Measurements from ENCODE around the gene PRDX1.

Gene PRDX1

DNA sequence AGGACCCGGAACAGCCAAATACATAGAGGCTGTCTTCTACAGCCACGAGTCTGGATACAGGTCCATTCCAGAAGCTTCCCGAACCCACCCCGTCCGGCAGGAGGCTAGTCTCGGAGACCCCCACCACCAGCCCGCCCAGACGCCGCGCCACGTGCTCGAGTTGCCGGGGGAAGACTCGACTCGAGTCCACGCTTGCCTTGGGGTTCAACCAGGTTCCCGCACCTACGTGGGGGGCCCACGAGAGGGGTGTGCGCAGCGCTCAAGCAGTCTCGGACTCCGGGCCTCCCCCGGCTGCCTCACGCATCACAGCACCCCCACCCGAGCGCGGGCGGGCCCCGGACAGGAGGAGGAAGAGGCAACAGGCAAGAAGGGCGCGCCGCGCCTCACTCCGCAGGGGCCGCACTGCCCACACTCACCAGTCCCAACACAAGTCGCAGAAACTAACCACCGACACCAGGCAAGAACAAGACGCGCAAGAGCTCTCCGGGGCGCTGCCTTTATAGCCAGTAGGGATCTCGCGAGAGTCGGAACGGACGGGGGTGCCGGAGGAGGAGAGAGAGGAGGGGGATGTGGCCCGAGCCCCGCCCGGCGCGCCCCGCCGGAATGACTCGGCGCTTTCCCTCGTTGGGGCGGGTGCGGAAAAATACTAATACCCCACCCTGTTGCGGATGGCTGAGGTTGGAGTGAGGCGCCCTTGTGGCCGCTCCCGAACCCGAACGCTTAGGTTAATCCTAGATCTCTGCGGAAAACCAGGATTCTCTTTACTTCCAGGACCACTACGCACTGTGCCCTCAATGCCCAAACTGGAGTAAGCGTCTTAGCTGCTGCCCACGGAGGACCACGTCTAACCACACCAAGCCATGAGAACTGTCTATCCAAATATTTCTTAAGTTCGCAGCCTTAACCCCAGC is at the start of gene PRDX1:
TSS of gene PRDX1 (minus strand) at position 472 of the 911 bp plus-strand sequence. CDS start 2,841 bp downstream, outside the sequence.
- peak; percentile 97 for DNase-seq

DNA sequence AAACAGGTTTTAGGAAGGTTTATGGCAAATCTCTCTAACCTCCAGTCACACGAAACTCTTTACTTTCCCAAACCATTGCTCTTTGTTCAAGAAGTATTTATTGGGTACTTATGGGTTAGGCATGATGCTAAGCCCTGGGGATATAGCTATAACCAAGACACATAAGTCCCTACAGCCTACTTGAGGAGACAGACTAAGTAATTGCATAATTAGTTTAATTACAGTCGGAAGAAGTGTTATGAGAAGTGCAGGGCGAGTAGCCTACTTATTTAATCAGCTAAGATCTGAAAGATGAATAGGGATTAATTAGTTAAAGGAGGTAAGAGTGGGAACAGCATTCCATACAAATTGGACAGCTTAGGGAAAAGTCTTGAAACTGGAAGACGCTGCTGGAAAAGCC is 48.9 kb upstream of the PRDX1 start:
- DNase-seq = no peak

DNA sequence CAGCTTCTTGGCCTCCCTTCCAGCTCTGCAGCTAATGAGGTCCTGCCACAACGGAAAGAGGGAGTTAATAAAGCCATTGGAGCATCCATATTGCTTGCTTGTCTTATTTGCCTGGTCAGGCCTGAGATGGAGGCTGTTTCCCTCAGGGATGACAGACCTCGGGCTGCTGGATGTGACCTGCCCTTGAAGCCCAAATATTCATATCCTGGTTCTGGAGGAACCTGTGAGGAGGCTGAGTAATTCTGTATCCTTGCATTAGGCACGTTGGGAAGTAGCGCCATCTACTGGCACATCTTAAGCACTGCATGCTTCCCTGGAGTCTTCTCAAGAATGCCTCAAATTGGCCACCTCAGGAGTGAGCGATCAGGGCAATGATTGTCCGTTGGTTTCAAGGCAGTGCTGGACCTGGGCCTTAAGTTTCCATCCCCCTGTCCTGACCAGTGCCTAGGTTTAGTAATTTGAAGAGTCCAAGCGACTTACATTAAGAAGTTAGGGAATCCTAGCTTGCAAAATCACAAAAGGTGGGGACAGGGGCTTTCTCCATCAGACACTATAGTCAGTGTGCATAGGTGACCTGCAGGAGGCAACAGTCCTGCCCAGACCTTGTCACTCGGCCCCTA is 48.4 kb upstream of the PRDX1 start:
- DNase-seq = peak; percentile 72

DNA sequence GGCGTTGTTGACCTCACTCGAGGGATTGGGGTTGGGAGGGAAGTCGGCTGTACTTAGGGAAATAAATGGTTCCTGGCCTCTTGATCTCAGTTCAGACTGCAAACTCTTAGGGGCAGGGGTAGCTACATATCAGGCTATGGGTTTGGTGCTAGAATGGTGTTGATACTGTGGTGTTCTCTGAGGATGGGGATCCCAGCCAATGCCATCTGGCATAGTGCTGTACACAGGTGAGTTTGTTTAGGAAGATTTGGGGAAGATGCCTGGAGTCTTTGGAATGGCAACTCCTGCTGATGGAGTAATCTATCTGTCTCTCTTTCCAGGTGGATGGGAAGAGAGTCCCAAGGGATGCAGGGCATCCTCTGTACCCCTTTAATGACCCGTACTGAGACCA is 47.9 kb upstream of the PRDX1 start:
- no peak for DNase-seq

DNA sequence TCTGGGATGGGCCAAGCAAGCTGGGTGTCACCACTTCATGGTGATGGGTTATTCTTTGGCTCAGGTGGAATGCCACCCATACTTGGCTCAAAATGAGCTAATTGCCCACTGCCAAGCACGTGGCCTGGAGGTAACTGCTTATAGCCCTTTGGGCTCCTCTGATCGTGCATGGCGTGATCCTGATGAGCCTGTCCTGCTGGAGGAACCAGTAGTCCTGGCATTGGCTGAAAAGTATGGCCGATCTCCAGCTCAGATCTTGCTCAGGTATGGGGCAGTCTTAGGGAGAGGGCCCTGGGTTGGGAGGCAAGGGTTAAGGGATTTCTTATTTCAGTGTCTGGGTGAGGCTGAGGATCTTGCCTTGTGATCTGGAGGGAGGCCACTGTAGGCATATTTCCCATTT is 46.7 kb upstream of the PRDX1 start:
- DNase-seq = no peak

DNA sequence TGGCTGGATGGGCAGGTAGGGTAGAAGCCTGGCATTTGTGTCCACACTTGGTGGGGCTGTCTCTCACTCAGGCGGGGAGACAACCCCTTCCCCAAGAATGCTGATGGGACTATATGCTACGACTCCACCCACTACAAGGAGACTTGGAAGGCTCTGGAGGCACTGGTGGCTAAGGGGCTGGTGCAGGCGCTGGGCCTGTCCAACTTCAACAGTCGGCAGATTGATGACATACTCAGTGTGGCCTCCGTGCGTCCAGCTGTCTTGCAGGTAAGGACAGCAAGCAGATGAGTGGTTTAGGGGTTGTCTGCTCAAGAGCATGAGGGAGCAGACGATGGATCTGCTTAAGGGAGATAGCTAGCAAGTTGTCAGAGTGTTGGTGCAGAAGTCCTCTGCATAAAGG is 46.2 kb upstream of the PRDX1 start:
- DNase-seq = no peak

DNA sequence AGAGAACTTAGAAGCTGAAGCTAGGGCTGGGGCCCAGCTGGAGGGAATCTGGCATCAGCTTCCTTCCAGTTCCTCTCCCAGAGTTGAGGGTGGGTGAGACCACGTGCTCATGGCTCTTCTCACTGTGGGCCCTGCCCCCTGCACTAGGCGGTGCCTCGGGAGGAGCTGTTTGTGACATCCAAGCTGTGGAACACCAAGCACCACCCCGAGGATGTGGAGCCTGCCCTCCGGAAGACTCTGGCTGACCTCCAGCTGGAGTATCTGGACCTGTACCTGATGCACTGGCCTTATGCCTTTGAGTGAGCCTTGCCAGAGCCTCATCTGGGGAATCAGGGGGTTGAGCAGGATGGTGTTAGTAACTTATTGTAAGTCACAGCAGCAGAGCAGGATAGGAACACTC is 45.0 kb upstream of the PRDX1 start:
- DNase-seq = no peak

DNA sequence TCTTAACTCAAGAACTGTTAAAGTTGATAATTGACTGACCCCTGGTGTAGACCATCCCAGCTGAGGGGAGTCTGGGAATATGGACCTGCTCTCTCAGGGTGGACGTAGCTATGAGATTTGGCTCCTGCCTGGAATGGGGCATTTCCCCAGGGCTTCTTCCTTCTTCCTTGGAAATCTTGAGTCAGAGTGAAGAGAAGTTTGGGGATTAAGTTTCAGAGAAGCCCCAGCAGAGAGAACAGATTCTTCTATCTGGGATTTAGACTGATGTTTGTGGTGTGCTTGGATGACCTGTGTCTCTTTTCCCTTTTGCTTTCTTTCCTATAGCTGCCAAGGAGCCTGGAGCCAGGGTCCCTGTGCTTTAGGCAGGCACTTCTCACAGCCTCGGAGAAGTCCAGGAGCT is 42.2 kb upstream of the PRDX1 start:
- no peak for DNase-seq

DNA sequence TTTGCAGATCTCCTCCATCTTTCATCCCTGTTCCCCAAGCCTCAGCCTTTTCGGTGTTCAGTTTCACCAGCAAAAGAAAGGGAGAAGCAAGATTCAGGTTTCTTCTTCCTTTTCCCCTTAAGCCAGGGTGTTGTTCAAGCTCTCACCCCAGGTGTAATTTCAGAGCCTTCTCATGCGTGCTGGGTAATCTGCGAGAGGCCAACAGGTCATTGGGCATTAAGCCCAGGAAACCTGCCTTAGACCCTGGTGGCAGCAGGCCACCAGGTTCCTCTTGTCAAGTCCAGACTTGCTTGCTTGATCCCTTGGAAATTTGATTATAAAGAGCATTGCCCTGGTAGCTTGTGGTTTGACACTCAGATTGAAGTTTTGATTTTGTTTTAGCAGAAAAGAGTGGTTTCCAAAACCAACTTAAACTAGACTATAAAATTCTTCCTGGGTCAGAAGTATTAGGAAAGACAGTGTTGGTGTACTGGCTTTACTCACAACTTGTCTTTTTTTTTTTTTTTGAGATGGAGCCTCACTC is 35.8 kb upstream of the PRDX1 start:
- DNase-seq = no peak

DNA sequence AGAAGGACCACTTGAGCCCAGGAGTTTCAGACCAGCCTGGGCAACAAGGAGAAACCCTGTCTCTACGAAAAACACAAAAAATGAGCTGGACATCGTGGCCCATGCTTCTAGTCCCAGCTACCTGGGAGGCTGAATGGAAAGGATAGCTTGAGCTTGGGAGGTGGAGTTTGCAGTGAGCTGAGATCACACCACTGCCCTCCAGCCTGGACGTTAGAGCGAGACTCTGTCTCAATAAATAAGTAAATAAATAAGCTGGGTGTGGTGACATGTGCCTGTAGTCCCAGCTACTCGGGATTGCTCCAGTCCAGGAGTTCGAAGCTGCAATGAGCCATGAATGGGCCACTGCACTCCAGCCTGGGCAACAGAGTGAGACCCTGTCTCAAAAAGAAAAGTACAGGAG is 32.5 kb upstream of the PRDX1 start:
- no peak for DNase-seq

DNA sequence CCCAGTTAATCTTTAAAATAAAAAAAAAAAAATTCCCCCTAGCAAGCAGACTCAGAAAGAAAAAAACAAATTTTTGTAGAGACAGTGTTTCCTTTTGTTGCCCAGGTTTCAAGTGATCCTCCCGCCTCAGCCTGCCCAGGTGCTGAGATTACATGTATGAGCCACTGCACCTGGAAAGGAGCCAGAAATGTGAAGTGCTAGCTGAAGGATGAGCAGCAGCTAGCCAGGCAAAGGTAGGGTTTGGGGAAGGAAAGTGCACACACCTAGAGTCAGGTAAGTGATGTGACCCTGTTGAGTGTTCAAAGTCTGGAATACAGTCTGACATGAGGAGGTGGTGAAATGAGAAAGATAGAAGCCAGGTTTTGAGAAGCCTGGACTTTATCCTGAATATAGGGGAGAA is 30.6 kb upstream of the PRDX1 start:
- no peak for DNase-seq

DNA sequence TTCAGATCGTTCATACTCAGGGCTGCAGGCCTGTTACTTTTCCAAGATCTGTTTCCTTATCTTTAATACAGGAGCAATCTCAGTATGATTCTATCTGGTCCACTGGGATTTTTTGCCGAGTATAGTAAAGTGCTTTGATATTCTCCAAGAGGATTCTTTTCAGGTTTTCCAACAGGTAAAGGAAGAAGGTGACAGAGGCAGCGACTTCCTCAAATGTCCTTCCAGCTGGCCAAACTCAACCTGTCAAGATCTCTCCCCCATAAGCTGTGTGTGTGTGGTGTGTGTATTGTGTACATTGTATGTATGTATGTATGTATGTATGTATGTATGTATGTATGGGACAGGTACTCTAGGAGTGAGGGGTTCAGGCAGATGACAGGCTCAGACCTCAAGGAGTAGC is 30.0 kb upstream of the PRDX1 start:
- no peak for DNase-seq

DNA sequence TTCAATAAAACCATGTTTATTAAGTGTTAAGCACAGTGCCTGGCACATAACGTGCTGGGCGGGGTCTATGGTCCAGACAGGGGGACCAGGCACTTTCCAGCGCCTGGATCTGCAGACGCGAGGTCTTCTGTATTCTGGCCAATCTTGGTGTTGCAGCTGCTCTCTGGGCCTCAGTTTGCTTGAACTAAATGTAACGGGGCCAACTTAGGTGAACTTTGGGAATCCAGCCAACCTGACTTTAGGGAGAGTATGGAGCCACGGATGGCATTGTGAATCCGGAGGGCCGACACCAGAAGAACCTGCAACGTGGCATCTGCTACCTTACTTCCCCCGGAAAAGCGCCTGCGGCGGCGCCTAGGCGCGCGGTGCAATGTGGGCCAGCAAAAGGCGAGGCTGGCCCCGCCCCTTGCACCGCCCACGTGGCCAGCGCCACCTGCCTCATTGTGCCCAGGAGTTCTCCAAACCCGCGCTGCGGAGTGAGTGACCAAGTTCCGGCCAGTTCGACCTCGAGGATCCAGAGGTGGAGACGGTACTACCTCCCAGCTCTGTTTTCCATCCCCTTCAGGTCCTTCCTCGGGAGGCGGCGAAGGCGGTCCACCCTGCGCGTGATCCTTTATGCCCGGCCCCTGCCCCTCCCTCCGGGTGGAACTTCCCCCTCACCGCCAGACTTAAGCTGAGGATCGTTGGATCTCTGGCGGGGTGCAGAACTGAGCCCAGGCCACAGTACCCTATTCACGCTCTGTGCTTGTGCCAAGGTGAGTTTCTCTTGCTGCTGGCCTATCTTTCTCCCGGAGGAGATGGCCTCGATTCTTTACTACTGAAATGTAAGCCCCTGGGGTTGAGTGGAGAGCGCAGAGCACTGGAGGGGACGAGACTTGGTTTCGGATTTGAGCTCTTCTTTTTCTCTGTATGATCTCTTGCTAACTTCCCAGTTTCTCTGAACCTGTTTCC is 29.0 kb upstream of the PRDX1 start, which contains the start of gene AKR1A1:
TSS of gene AKR1A1 (plus strand) at position 426 of the 951 bp plus-strand sequence. CDS start 10,969 bp downstream, outside the sequence.
- peak; percentile 89 for DNase-seq

DNA sequence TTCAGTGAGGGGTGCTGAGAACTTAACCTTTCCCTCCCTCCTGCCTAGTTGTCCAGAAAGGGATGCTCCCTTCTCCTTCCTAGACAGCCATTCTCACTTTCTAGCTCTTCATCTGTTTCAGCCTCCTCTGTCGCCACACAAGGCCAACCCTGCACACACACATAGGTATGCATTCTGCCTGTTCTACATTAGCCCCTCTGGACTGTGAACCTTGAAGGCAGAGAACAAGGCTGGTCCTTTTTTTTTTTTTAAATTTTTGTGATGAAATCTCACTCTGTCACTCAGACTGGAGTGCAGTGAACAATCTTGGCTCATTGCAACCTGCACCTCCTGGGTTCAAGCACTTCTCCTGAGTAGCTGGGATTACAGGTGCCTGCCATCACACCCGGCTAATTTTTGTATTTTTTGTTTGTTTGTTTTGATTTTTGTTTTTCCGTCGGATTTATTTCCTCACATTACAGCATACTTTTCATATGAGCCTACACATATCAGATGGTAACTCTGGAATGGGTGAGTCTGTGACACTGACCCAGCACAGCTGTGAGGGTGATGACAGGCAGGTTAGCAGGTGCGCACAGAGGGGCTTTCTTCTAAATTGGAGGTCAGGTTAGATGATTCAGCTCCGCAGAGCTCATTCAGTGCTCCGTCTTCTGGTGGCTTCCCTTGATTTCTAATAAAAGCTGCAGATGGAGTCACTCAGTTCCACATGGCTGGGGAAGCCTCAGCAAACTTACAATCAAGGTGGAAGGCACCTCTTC is 24.0 kb upstream of the PRDX1 start:
- no peak for DNase-seq

DNA sequence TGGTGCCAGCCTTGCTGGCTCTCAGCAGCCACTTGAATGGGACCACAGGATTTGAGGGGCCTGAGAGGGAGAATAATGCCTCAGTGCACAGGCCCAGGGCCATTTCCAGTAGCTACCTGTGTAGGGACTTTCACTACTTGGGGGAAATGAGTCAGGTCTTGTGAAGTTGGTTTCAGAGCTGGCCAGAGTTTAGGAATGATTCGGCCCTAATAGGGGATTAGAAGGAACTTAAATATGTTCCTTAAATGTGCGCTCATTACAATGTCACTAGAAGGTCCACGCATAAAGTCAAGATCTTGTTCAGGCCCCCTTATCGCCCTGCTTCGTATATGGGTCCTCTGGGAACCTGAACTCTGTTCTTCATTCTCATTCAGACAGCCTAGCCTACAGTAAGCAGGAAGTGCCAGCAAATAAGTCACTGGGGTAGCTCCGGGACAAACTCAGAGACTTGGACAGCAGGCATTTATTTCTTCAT is 23.4 kb upstream of the PRDX1 start:
- DNase-seq = peak; percentile 11

DNA sequence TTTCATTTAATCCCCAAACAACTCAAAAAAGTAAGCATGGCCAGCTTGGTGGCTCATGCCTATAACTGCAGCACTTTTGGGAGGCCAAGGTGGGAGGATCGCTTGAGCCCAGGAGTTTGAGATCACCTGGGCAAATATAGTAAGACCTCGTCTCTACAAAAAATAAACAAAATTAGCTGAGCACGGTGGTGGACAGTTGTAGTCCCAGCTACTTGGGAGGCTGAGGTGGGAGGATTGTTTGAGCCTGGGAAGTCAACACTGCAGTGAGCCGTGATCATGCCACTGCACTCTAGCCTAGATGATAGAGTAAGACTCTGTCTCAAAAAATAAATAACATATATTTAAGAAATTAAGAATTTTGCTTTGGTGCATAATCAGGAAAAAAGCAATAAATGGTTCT is 22.8 kb upstream of the PRDX1 start:
- DNase-seq = no peak

DNA sequence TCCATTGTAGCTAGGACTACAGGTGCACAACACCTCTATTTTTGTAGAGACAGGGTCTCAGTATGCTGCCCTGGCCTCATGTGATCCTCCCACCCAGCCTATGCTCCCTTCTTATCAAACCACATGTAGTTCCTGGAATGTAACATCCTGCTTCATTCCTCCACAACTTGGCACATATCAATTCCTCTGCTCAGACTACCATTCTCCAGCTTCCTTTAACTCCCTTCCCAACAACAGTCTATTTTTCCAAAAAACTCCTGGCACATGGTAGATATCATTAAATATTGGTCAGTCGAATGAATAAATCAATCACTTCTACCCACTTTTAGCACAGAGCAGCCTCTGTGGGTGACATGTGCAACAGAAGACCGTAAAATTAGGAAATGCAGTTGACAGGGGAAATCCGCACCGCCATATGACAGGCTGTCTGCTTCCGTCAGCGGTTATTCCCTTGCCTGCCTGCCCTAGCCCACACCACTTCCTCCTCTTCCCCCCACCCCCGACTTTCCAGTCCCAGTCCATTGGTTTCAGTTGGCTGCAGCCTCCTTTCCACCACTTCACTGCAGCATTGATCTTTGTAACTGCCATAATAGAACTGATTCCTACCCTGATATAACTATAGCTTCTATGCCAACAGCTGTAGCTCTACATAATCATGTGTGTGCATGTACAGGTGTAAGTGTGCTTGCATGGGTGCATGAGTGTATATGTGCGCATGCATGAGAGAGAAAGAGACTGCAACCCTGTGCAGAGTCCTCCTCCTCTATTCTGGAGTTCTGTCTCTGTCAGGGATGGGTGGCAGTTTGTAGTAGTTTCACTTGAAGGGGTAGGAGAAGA is 22.1 kb upstream of the PRDX1 start:
- peak; percentile 73 for DNase-seq

DNA sequence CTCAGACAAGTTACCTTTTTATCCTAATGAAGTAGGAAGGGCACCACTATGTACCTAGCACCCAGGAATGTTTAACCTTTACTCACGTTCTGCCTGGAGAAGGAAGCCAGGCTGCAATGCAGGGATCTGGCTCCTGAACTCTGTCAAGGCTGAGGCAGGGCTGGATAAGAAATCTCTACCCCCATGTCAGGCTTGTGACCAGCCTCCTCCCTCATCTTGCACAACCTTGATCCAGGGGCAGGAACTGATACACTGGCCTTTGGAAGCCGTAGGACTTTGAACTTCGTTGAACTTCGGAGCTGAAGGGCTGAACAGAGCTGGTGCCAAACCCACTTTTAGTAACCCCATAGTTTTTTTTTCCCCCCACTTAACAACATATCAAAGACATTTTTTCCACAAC is 20.9 kb upstream of the PRDX1 start:
- DNase-seq = no peak

DNA sequence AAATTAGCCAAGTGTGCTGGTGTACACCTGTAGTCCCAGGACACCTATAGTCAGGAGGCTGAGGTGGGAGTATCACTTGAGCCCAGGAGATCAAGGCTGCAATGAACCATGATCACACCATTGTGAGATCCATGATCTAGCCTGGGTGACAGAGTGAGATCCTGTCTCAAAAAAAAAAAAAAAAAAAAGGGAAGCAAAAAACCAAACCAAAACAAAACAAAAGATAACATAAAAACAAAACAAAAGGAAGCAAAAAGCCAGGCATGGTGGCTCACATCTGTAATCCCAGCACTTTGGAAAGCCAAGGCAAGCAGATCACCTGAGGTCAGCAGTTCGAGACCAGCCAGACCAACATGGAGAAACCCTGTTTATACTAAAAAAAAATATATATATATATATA is 19.5 kb upstream of the PRDX1 start:
- no peak for DNase-seq

DNA sequence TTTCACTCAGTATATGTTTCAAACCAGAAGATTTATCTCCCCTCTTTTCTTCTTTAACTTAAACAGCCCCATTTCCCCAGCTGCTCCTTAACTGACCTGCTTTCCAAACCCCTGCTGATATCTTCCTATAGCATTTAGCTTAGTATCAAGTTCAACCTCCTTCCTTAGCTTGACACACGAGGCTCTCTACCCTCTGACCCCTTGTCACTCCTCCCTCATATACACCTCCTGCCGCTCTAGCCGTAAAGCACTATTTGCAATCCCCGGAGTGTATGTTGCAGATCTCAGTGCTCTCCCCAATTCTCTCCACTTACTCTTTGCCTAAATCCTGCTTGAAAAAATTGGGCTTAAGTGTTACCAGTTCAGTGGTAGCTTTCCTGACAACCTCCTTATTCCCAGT is 15.2 kb upstream of the PRDX1 start:
- DNase-seq = no peak
